OCI-LY3 (cell line): ENCODE data around the gene ADD3.
"Not testable (repeated sequence)": the region's sequence is repeated elsewhere in the genome, so short reads cannot be mapped to it uniquely, and the experiment has no call there.

ENCODE experiments used
- H2AFZ ChIP-seq: fragments of 200-600, 300-600 bp; shearing (Covaris generic); 2 replicates; pipeline ENCODE4 v1.6.0; 2014; ENCODE audit warnings: antibody characterized with exemption, low read depth, low read length
- H3K27ac ChIP-seq: fragments of 200-600, 300-600 bp; sonication (generic); 2 replicates; pipeline ENCODE4 v1.5.1; 2014; ENCODE audit warnings: mild to moderate bottlenecking, low read length, moderate library complexity, mixed read lengths
- H3K27me3 ChIP-seq: fragments of 200-600, 300-600 bp; sonication (generic); 2 replicates; pipeline ENCODE4 v1.6.1; 2014; ENCODE audit warnings: low read depth, low read length, mixed read lengths
- H3K36me3 ChIP-seq: fragments of 200-600, 300-600 bp; sonication (generic); replicated peaks from 2 replicates; pipeline ENCODE3; 2014; ENCODE audit warnings: low read depth, low read length, mixed read lengths
- H3K4me1 ChIP-seq: fragments of 300-600, 200-600 bp; sonication (generic); 2 replicates; pipeline ENCODE4 v1.6.1; 2014; ENCODE audit warnings: low read length, mixed read lengths
- H3K4me2 ChIP-seq: fragments of 200-600, 300-600 bp; sonication (generic); 2 replicates; pipeline ENCODE4 v1.6.1; 2014; ENCODE audit warnings: low read length, mixed read lengths
- H3K4me3 ChIP-seq: fragments of 300-600, 200-600 bp; sonication (generic); 2 replicates; pipeline ENCODE4 v1.5.1; 2014; ENCODE audit warnings: antibody characterized with exemption, mild to moderate bottlenecking, low read length, moderate library complexity
- H3K79me2 ChIP-seq: fragments of 300-600, 200-600 bp; shearing (Covaris generic); 2 replicates; pipeline ENCODE4 v1.6.1; 2014; ENCODE audit warnings: mild to moderate bottlenecking, low read length, mixed read lengths
- H3K9ac ChIP-seq: fragments of 300-600, 200-600 bp; shearing (Covaris generic); 2 replicates; pipeline ENCODE4 v1.6.0; 2014; ENCODE audit warnings: mild to moderate bottlenecking, low read length, moderate library complexity
- H3K9me3 ChIP-seq: fragments of 200-600, 300-600 bp; shearing (Covaris generic); 2 replicates; pipeline ENCODE4 v1.6.1; 2014; ENCODE audit warnings: low read length, mixed read lengths; ENCODE audit not compliant: insufficient read depth
- H4K20me1 ChIP-seq: fragments of 200-600, 300-600 bp; sonication (generic); 2 replicates; pipeline ENCODE4 v1.6.1; 2016; ENCODE audit warnings: low read length, mixed read lengths; ENCODE audit not compliant: insufficient read depth
- EZH2phosphoT487 ChIP-seq: fragments of 200-600 bp; shearing (Covaris generic); IDR thresholded peaks from 2 replicates; pipeline ENCODE4 v1.6.1; 2018; ENCODE audit warnings: antibody characterized with exemption, mixed run types, low read depth
- TF ChIP-seq, protein P1 (sequence below): fragments of 200-600, 300-600 bp; sonication (generic); IDR thresholded peaks from 2 replicates; pipeline ENCODE4 v1.5.1; 2014; ENCODE audit warnings: antibody characterized with exemption, low read length, low read depth

Gene ADD3

DNA sequence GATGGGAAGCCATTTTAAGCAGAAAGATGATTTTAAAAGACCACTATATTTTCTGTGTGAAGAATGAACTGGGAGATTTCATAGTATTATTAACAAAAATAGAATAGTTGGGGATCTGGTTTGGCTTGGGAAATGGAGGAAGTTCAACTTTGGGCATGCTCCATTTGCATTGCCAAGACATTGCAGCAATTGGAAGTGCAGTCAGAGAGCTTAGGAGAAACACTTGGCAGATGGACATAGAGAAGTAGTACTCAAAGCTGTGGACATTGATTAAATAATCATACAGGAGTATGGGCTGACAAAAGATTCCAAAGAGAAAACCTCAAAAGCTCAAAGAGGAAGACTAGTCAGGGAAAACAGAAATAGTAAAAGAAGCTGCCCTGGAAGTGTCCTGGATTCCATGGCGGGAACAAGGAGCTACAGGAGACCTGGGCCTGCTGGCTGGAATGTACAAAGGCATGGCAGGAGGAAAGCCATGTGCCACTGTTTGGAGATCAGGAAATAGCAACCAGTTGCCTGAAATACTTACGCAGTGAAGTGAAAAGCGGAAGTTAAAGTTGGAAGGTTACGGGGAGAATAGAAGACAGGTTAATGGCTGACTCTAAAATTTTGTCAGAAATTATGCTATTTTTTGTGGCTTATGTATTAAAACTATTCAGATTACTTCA, 106.0 kb downstream of the ADD3 start:
- no peak overlapping the region for H2AFZ ChIP-seq
- no peaks in the 10 kb centered on the region for H4K20me1 ChIP-seq
- no peak overlapping the region for H3K27ac ChIP-seq
- H3K9ac ChIP-seq, result no peak overlapping the region
- no peak overlapping the region for H3K4me2 ChIP-seq
- H3K36me3 ChIP-seq, result no peaks in the 10 kb centered on the region
- H3K4me1 ChIP-seq, result no peaks in the 10 kb centered on the region
- H3K9me3 ChIP-seq, result no peaks in the 10 kb centered on the region
- H3K4me3 ChIP-seq, result no peak overlapping the region
- H3K79me2 ChIP-seq, result no peaks in the 10 kb centered on the region
- no peaks in the 10 kb centered on the region for H3K27me3 ChIP-seq
- TF ChIP-seq, protein P1, sequence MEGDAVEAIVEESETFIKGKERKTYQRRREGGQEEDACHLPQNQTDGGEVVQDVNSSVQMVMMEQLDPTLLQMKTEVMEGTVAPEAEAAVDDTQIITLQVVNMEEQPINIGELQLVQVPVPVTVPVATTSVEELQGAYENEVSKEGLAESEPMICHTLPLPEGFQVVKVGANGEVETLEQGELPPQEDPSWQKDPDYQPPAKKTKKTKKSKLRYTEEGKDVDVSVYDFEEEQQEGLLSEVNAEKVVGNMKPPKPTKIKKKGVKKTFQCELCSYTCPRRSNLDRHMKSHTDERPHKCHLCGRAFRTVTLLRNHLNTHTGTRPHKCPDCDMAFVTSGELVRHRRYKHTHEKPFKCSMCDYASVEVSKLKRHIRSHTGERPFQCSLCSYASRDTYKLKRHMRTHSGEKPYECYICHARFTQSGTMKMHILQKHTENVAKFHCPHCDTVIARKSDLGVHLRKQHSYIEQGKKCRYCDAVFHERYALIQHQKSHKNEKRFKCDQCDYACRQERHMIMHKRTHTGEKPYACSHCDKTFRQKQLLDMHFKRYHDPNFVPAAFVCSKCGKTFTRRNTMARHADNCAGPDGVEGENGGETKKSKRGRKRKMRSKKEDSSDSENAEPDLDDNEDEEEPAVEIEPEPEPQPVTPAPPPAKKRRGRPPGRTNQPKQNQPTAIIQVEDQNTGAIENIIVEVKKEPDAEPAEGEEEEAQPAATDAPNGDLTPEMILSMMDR, result no peak
- TF ChIP-seq EZH2phosphoT487, result no peak

GRCh38 chr10:110114668-110115067, 106.9 kb downstream of the ADD3 start:
- H3K36me3 ChIP-seq, H3K9ac ChIP-seq, H3K4me2 ChIP-seq, H3K27me3 ChIP-seq, H3K4me3 ChIP-seq, H3K79me2 ChIP-seq, H4K20me1 ChIP-seq, H3K9me3 ChIP-seq, H2AFZ ChIP-seq, H3K27ac ChIP-seq, H3K4me1 ChIP-seq: not testable (repeated sequence)

GRCh38 chr10:110115784-110116520, 108.2 kb downstream of the ADD3 start:
- H3K79me2 ChIP-seq, result no peaks in the 10 kb centered on the region
- TF ChIP-seq, protein P1, result no peak
- TF ChIP-seq EZH2phosphoT487, result no peak
- no peaks in the 10 kb centered on the region for H3K4me1 ChIP-seq
- H3K27me3 ChIP-seq, result no peaks in the 10 kb centered on the region
- H3K4me2 ChIP-seq, result no peak overlapping the region
- H3K4me3 ChIP-seq, result no peak overlapping the region
- H3K36me3 ChIP-seq, result no peaks in the 10 kb centered on the region
- no peak overlapping the region for H2AFZ ChIP-seq
- no peak overlapping the region for H3K9ac ChIP-seq
- H3K9me3 ChIP-seq, result no peaks in the 10 kb centered on the region
- H3K27ac ChIP-seq, result no peak overlapping the region
- no peaks in the 10 kb centered on the region for H4K20me1 ChIP-seq

GRCh38 chr10:110118891-110119621, 111.3 kb downstream of the ADD3 start:
- no peak overlapping the region for H3K4me2 ChIP-seq
- H3K36me3 ChIP-seq, result no peaks in the 10 kb centered on the region
- H3K79me2 ChIP-seq, result no peaks in the 10 kb centered on the region

More at GRCh38 chr10:110118891-110119621, 111.3 kb downstream of the ADD3 start:
- H3K4me1 ChIP-seq, result no peaks in the 10 kb centered on the region
- no peaks in the 10 kb centered on the region for H3K27me3 ChIP-seq
- no peaks in the 10 kb centered on the region for H4K20me1 ChIP-seq
- H3K27ac ChIP-seq, result no peak overlapping the region
- TF ChIP-seq EZH2phosphoT487, result no peak
- TF ChIP-seq, protein P1, result no peak
- no peak overlapping the region for H3K9ac ChIP-seq
- H2AFZ ChIP-seq, result no peak overlapping the region
- no peak overlapping the region for H3K4me3 ChIP-seq
- H3K9me3 ChIP-seq, result no peaks in the 10 kb centered on the region
